BE2C (cell line): ENCODE results near the gene PFN3.

Source experiments
- DNase-seq: peaks from one replicate; pipeline ENCODE4 v3.0.0-alpha.2; 2020
- H3K27me3 ChIP-seq: fragments of 250-450 bp; sonication (Bioruptor Pico); 2 replicates; pipeline ENCODE4 v1.5.1; 2020; ENCODE audit warnings: mild to moderate bottlenecking
- H3K36me3 ChIP-seq: fragments of 250-450 bp; sonication (Bioruptor Pico); 2 replicates; pipeline ENCODE4 v1.5.1; 2020; ENCODE audit warnings: mild to moderate bottlenecking
- H3K4me1 ChIP-seq: fragments of 250-450 bp; sonication (Bioruptor Pico); 2 replicates; pipeline ENCODE4 v1.5.1; 2020
- H3K4me3 ChIP-seq: 2 replicates; pipeline ENCODE4 v1.5.1; 2011; ENCODE audit warnings: low read depth, low read length
- H3K9me3 ChIP-seq: fragments of 250-450 bp; sonication (Bioruptor Pico); 2 replicates; pipeline ENCODE4 v1.5.1; 2020
- CTCF ChIP-seq: IDR thresholded peaks from 2 replicates; pipeline ENCODE4 v1.5.1; 2012; ENCODE audit warnings: mild to moderate bottlenecking, low read depth, low read length

Gene PFN3

DNA sequence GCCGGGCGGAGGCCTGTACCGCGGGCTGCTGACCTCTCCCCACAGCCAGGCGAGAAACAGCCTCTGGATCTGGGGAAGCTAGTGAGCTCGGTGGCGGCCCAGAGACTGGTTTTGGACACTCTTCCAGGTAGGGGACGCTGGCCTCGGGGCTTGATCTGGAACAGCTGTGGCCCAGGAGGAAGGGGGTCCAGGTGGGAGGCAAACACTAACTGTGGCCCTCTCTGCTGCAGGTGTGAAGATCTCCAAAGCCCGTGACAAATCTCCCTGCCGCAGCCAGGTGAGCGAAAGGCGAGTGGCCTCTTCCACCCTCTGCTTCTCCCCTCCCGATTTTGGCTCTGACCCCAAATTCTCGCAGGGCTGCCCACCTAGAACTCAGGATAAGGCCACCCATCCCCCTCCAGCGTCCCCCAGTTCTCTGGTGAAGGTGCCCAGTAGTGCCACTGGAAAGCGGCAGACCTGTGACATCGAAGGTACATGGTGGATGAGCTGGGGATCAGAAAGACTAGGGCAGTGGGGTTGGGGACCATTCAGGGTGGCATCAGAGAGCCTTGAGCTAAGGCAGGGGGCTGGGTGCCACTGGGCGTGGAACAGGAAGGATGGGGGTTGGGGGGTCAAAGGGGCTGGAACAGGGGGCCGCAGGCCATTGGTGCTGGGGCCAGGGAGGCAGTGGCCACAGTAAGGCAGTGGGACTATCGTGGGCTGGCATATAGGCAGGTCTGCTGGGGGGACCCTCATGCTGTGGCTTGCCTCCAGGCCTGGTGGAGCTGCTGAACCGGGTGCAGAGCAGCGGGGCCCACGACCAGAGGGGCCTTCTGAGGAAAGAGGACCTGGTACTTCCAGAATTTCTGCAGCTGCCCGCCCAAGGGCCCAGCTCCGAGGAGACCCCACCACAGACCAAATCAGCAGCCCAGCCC lies 29.1 kb downstream of the PFN3 start:
- H3K4me3 ChIP-seq = peak overlapping the region; percentile 52
- no peak for TF ChIP-seq CTCF
- H3K36me3 ChIP-seq = no peaks in the 10 kb centered on the region
- no peaks in the 10 kb centered on the region for H3K9me3 ChIP-seq
- no peaks in the 10 kb centered on the region for H3K27me3 ChIP-seq
- DNase-seq = no peak
- peaks cover 2% of the 10 kb centered on the region for H3K4me1 ChIP-seq

DNA sequence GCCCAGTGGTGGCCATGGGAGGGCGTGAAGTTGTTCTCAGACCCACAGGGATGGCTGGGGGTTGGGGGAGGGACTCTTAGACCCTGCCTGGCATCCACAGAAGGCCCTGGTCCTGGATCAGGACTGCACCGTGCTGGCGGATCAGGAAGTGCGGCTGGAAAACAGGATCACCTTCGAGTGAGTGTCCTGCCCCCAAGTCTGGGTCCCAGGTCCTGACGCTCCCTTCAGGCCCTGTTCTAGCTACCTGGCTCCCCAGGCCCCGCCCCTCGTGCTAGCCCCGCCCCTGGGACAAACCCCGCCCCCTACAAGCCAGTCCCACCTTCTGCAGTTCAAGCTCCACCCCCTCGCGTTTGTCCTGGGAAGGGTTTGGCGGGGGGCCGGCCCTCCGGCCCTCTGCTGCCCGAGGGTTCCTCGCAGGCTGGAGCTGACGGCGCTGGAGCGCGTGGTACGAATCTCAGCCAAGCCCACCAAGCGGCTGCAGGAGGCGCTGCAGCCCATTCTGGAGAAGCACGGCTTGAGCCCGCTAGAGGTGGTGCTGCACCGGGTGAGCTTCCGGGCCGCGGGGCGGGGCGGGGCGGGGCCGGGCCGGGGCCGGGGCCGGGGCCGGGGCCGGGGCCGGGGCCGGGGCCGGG lies 29.9 kb downstream of the PFN3 start:
- peaks cover 7% of the 10 kb centered on the region for H3K4me1 ChIP-seq
- DNase-seq = peak; percentile 97
- peak; percentile 65 for TF ChIP-seq CTCF
- no peaks in the 10 kb centered on the region for H3K36me3 ChIP-seq
- H3K9me3 ChIP-seq = no peaks in the 10 kb centered on the region
- H3K4me3 ChIP-seq = peak overlapping the region; percentile 52
- no peaks in the 10 kb centered on the region for H3K27me3 ChIP-seq

DNA sequence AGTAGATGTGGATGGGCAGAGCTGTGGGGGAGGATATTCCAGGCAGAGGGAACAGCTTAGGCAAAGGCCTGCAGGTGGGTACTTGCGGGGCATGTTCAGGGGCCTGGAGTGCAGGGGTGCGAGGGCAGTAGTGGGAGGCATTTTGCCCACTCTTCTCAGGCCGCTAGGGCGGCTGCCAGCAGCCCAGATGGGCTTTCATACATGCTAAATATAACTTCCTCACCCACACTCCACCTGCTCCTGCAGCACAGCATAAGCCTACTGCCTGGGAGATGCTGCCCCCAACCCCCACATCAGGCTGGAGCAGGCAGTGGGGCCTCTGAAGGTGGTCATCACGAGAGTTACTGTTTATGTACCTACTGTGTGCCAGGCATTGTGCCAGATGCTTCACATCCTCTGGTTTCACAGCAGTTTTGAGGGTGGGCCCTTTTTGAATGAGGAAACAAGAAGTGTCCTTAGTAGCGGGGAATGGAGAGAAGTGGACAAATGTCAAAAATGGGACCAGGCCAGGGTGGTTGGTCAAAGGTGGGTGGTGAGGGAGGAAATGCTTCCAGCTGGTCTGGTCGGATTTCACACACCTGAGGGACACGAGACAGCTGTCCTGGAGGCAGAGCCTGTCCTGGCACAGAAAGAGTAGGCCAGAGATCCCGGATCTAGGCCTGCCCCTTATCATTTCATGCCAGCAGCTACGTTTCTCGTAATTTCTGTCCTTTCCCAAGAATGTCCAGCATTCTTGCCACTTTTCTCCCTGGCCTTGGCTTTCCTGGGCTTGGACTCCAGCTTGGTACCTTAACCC lies 30.6 kb downstream of the PFN3 start:
- Histone ChIP-seq H3K27me3 (no peaks in the 10 kb centered on the region), H3K36me3 (no peaks in the 10 kb centered on the region), H3K4me1 (peaks cover 7% of the 10 kb centered on the region), H3K9me3 (no peaks in the 10 kb centered on the region), H3K4me3 (no peak overlapping the region)
- no peak for DNase-seq
- TF ChIP-seq CTCF = no peak

- no peak overlapping the region for H3K4me3 ChIP-seq
- no peaks in the 10 kb centered on the region for H3K27me3 ChIP-seq
- peak; percentile 58 for DNase-seq
- TF ChIP-seq CTCF = peak; percentile 75
- no peaks in the 10 kb centered on the region for H3K9me3 ChIP-seq
- peaks cover 7% of the 10 kb centered on the region for H3K4me1 ChIP-seq
- H3K36me3 ChIP-seq = no peaks in the 10 kb centered on the region
Measured at GRCh38 chr5:177368869-177369644, 31.4 kb downstream of the PFN3 start.

- no peak for TF ChIP-seq CTCF
- Histone ChIP-seq H3K9me3 (no peaks in the 10 kb centered on the region), H3K27me3 (no peaks in the 10 kb centered on the region), H3K4me3 (no peak overlapping the region), H3K36me3 (no peaks in the 10 kb centered on the region), H3K4me1 (peaks cover 7% of the 10 kb centered on the region)
- no peak for DNase-seq
Measured at GRCh38 chr5:177367981-177368868, 32.2 kb downstream of the PFN3 start.
